Trophoblast cell (in vitro differentiated cells and primary cell): Measurements from ENCODE around the gene HNMT.

Experiments used
- DNase-seq, 2 donors: peaks; one replicate each; pipeline ENCODE4 v3.0.0-alpha.2; 2016
- H2AFZ ChIP-seq: 2 replicates; pipeline ENCODE4 v1.6.1; 2013; ENCODE audit warnings: low read length, moderate library complexity, mild to moderate bottlenecking; ENCODE audit not compliant: insufficient read depth, poor library complexity
- H2AK5ac ChIP-seq: 2 replicates; pipeline ENCODE4 v1.6.1; 2013; ENCODE audit warnings: mild to moderate bottlenecking, low read length
- H2BK120ac ChIP-seq: 2 replicates; pipeline ENCODE4 v1.6.1; 2013; ENCODE audit warnings: low read length, mild to moderate bottlenecking, moderate library complexity; ENCODE audit not compliant: insufficient read depth, poor library complexity
- H2BK12ac ChIP-seq: 2 replicates; pipeline ENCODE4 v1.6.1; 2013; ENCODE audit warnings: mild to moderate bottlenecking, low read length, moderate library complexity
- H2BK5ac ChIP-seq: 2 replicates; pipeline ENCODE4 v1.6.1; 2013; ENCODE audit warnings: low read length, low read depth, moderate library complexity, mild to moderate bottlenecking; ENCODE audit not compliant: poor library complexity
- H3K14ac ChIP-seq: 2 replicates; pipeline ENCODE4 v1.6.1; 2013; ENCODE audit warnings: mild to moderate bottlenecking, low read length
- H3K18ac ChIP-seq: 2 replicates; pipeline ENCODE4 v1.6.1; 2013; ENCODE audit warnings: mild to moderate bottlenecking, low read length
- H3K23ac ChIP-seq: 2 replicates; pipeline ENCODE4 v1.6.1; 2013; ENCODE audit warnings: low read length
- H3K27ac ChIP-seq: 2 replicates; pipeline ENCODE4 v1.5.1; 2013; ENCODE audit warnings: low read depth, mild to moderate bottlenecking, inconsistent platforms, low read length, moderate library complexity
- H3K27me3 ChIP-seq: 2 replicates; pipeline ENCODE4 v1.6.1; 2013; ENCODE audit warnings: inconsistent platforms, mild to moderate bottlenecking, low read length, moderate library complexity; ENCODE audit not compliant: insufficient read depth
- H3K36me3 ChIP-seq, 2 experiments: 1 replicate in 1 of 2; 2 replicates in 1 of 2; pipeline ENCODE4 v1.6.1; 2013; ENCODE audit warnings: low read length in 2 of 2, mild to moderate bottlenecking in 2 of 2, moderate library complexity in 1 of 2; ENCODE audit not compliant: insufficient read depth in 2 of 2, control insufficient read depth in 1 of 2
- H3K4ac ChIP-seq: 2 replicates; pipeline ENCODE4 v1.6.1; 2013; ENCODE audit warnings: low read depth, mild to moderate bottlenecking, low read length, moderate library complexity
- H3K4me1 ChIP-seq, 2 experiments: 1 replicate in 1 of 2; 2 replicates in 1 of 2; pipeline ENCODE4 v1.6.1; 2013; ENCODE audit warnings: low read length in 2 of 2, mild to moderate bottlenecking in 2 of 2, moderate library complexity in 1 of 2; ENCODE audit not compliant: insufficient read depth in 2 of 2, control insufficient read depth in 1 of 2
- H3K4me2 ChIP-seq: 2 replicates; pipeline ENCODE4 v1.6.1; 2013; ENCODE audit warnings: inconsistent platforms, mild to moderate bottlenecking, low read length, moderate library complexity
- H3K4me3 ChIP-seq: 2 replicates; pipeline ENCODE4 v1.5.1; 2013; ENCODE audit warnings: mild to moderate bottlenecking, low read depth, low read length, inconsistent platforms
- H3K79me1 ChIP-seq: one replicate; pipeline ENCODE4 v1.6.1; 2013; ENCODE audit warnings: low read length
- H3K79me2 ChIP-seq: 2 replicates; pipeline ENCODE4 v1.6.1; 2013; ENCODE audit warnings: low read length, mild to moderate bottlenecking; ENCODE audit not compliant: control insufficient read depth, insufficient read depth, poor library complexity
- H3K9ac ChIP-seq: 2 replicates; pipeline ENCODE4 v1.6.1; 2013; ENCODE audit warnings: mild to moderate bottlenecking, low read length
- H3K9me3 ChIP-seq: 2 replicates; pipeline ENCODE4 v1.6.1; 2013; ENCODE audit warnings: low read depth, mild to moderate bottlenecking, control low read depth, inconsistent platforms, low read length; ENCODE audit not compliant: insufficient read depth
- H4K12ac ChIP-seq: 2 replicates; pipeline ENCODE4 v1.6.1; 2013; ENCODE audit warnings: low read depth, mild to moderate bottlenecking, low read length, moderate library complexity
- H4K8ac ChIP-seq: 2 replicates; pipeline ENCODE4 v1.6.1; 2013; ENCODE audit warnings: low read depth, mild to moderate bottlenecking, low read length, moderate library complexity
- H4K91ac ChIP-seq: one replicate; pipeline ENCODE4 v1.6.1; 2013; ENCODE audit warnings: low read depth, mild to moderate bottlenecking, low read length, moderate library complexity
- WGBS: extraction: QIAGEN DNeasy Blood & Tissue Kit; methylation state at CpG from one replicate; pipeline ENCODE4 v1.1.7; 2013; ENCODE audit warnings: missing lambda C conversion rate; ENCODE audit not compliant: insufficient read length, insufficient coverage; ENCODE audit errors: extremely low coverage; 5-methylcytosine and 5-hydroxymethylcytosine counted together

Gene HNMT

GRCh38 chr2:138023298-138023697 is 59.0 kb downstream of the HNMT start:
- no peak for DNase-seq
- no peak overlapping the region for H3K4me3 ChIP-seq
- no peak overlapping the region for H3K4ac ChIP-seq
- no peak overlapping the region for H2AFZ ChIP-seq
- H3K9me3 ChIP-seq = no peaks in the 10 kb centered on the region
- H2BK5ac ChIP-seq = no peak overlapping the region
- H3K9ac ChIP-seq = no peak overlapping the region
- H4K8ac ChIP-seq = no peak overlapping the region
- no peaks in the 10 kb centered on the region for H3K27me3 ChIP-seq
- no peak overlapping the region for H3K23ac ChIP-seq
- no peaks in the 10 kb centered on the region for H3K36me3 ChIP-seq
- H2AK5ac ChIP-seq = no peak overlapping the region
- no peak overlapping the region for H2BK120ac ChIP-seq
- no peak overlapping the region for H4K12ac ChIP-seq
- no CpG with 5 or more reads among the region's 4 CpGs for WGBS
- H3K27ac ChIP-seq = no peak overlapping the region
- no peak overlapping the region for H2BK12ac ChIP-seq
- no peak overlapping the region for H3K4me2 ChIP-seq
- no peak overlapping the region for H4K91ac ChIP-seq
- peaks cover 0 to 2% of the 10 kb centered on the region in 2 experiments for H3K4me1 ChIP-seq
- no peak overlapping the region for H3K18ac ChIP-seq
- H3K79me1 ChIP-seq = peaks cover 3% of the 10 kb centered on the region
- H3K79me2 ChIP-seq = no peaks in the 10 kb centered on the region
- no peak overlapping the region for H3K14ac ChIP-seq

- Histone ChIP-seq H2AK5ac (no peak overlapping the region), H3K79me1 (peaks cover 3% of the 10 kb centered on the region), H3K79me2 (no peaks in the 10 kb centered on the region), H2AFZ (no peak overlapping the region), H4K8ac (no peak overlapping the region), H3K23ac (no peak overlapping the region), H4K12ac (no peak overlapping the region), H3K4me3 (no peak overlapping the region), H4K91ac (no peak overlapping the region), H3K9me3 (no peaks in the 10 kb centered on the region), H3K4me2 (no peak overlapping the region), H2BK120ac (no peak overlapping the region), H3K4ac (no peak overlapping the region), H3K9ac (no peak overlapping the region), H3K27me3 (no peaks in the 10 kb centered on the region), H3K14ac (no peak overlapping the region), H2BK5ac (peak overlapping the region; percentile 52), H2BK12ac (no peak overlapping the region), H3K36me3 (no peaks in the 10 kb centered on the region), H3K18ac (no peak overlapping the region), H3K4me1 (peaks cover 0 to 2% of the 10 kb centered on the region in 2 experiments), H3K27ac (no peak overlapping the region)
- DNase-seq = no peak
- WGBS = no CpG with 5 or more reads among the region's 2 CpGs
Measured at GRCh38 chr2:138023976-138024375, 59.7 kb downstream of the HNMT start.

GRCh38 chr2:138026111-138027020 is 62.1 kb downstream of the HNMT start:
- no peak overlapping the region for H2AFZ ChIP-seq
- H3K4me3 ChIP-seq = no peak overlapping the region
- no peak overlapping the region for H3K4ac ChIP-seq
- H3K23ac ChIP-seq = no peak overlapping the region
- H3K18ac ChIP-seq = no peak overlapping the region
- H2AK5ac ChIP-seq = no peak overlapping the region
- no peak overlapping the region for H3K4me2 ChIP-seq
- no peak overlapping the region for H3K14ac ChIP-seq
- H3K27me3 ChIP-seq = no peaks in the 10 kb centered on the region
- no peak overlapping the region for H4K8ac ChIP-seq
- no peaks in the 10 kb centered on the region for H3K9me3 ChIP-seq
- no peak overlapping the region for H3K27ac ChIP-seq
- no peak overlapping the region for H4K91ac ChIP-seq
- no CpG with 5 or more reads among the region's 6 CpGs for WGBS
- H3K79me1 ChIP-seq = peaks cover 2% of the 10 kb centered on the region
- H3K36me3 ChIP-seq = no peaks in the 10 kb centered on the region
- no peak overlapping the region for H3K9ac ChIP-seq
- no peaks in the 10 kb centered on the region for H3K4me1 ChIP-seq
- H2BK120ac ChIP-seq = no peak overlapping the region
- H3K79me2 ChIP-seq = no peaks in the 10 kb centered on the region
- H2BK12ac ChIP-seq = no peak overlapping the region
- no peak overlapping the region for H4K12ac ChIP-seq
- no peak for DNase-seq
- no peak overlapping the region for H2BK5ac ChIP-seq

GRCh38 chr2:138028538-138028937 is 64.3 kb downstream of the HNMT start:
- no peak overlapping the region for H2AK5ac ChIP-seq
- H3K27ac ChIP-seq = no peak overlapping the region
- no peak overlapping the region for H3K4ac ChIP-seq
- H4K8ac ChIP-seq = no peak overlapping the region
- no peak overlapping the region for H3K18ac ChIP-seq
- no peak overlapping the region for H2BK120ac ChIP-seq
- no peaks in the 10 kb centered on the region for H3K9me3 ChIP-seq
- H3K79me2 ChIP-seq = no peaks in the 10 kb centered on the region
- peaks cover under 1% of the 10 kb centered on the region in 2 experiments for H3K4me1 ChIP-seq
- no peak overlapping the region for H3K4me3 ChIP-seq
- no peak overlapping the region for H3K9ac ChIP-seq
- no peak overlapping the region for H2AFZ ChIP-seq
- H3K36me3 ChIP-seq = no peaks in the 10 kb centered on the region
- H3K79me1 ChIP-seq = peaks cover 3% of the 10 kb centered on the region
- H2BK12ac ChIP-seq = peak overlapping the region; percentile 16
- H2BK5ac ChIP-seq = no peak overlapping the region
- no peak overlapping the region for H4K12ac ChIP-seq
- no peak overlapping the region for H3K14ac ChIP-seq
- H3K27me3 ChIP-seq = no peaks in the 10 kb centered on the region
- no peak for DNase-seq
- no peak overlapping the region for H3K23ac ChIP-seq
- H4K91ac ChIP-seq = no peak overlapping the region
- no CpG with 5 or more reads among the region's 2 CpGs for WGBS
- H3K4me2 ChIP-seq = no peak overlapping the region
